ENCODE data around the gene CRYGA.
"Not testable (repeated sequence)": the region's sequence is repeated elsewhere in the genome, so short reads cannot be mapped to it uniquely, and the experiment has no call there.

The CRYGA gene

DNA sequence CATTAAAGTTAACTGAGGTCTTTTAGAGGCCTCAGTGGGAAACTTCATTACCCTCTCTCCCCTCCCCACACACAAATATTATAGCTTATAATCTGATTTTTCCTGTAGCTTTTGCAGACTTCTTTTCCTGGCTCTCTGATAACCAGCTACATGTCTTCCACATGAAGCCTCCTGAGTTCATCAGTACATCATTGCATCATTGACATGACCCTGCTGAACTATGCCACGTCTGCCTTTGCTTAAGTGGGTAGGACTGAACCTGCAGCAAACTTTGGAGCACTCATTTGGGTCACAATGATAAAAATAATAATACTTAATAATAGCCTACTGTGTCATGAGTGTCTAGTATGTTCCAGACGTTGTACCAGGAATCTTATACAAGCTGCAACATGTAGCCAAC, 7.0 kb downstream of the CRYGA start:
- DNase-seq = no peak

DNA sequence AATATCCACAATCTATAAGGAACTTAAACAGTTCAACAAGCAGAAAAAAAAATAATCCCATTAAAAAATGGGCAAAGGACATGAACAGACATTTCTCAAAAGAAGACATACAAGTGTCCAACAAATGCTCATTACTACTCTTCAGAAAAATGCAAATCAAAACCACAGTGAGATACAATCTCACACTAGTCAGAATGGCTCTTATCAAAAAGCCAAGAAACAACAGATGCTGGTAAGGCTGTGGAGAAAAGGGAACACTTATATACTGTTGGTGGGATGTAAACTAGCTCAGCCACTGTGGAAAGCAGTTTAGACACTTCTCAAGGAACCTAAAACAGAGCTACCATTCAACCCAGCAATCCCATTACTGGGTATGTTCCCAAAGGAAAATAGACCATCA, 10.2 kb downstream of the CRYGA start:
- DNase-seq = no peak

GRCh38 chr2:208150956-208151355, 12.4 kb downstream of the CRYGA start:
- no peak for DNase-seq

- DNase-seq = no peak
These were observed 13.3 kb downstream of the CRYGA start for GRCh38 chr2:208150094-208150493.

DNA sequence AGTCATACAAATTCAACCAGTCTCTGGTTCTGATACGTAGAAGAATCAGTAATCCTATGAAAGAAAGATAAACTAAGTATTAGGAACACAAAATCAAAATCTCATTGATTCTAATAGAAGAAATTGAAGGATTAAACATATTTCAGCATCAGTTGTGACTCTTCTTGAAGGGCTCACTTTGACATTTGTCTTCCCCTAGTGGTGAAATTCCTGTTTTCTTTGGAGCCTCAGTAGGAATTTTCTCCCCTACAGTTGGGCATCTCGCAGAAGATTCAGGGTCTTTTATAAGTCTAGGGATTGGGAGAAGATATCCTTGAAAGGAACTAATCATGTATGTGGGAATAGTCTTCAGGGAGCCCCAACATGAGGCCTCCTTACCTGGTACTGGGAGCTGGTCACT, 14.6 kb downstream of the CRYGA start:
- no peak for DNase-seq

GRCh38 chr2:208147759-208148158, 15.6 kb downstream of the CRYGA start:
- DNase-seq = no peak

GRCh38 chr2:208147008-208147407, 16.4 kb downstream of the CRYGA start:
- DNase-seq = no peak

GRCh38 chr2:208146006-208146405, 17.4 kb downstream of the CRYGA start, which contains the start of gene CRYGB:
CRYGB (minus strand) TSS chr2:208146158; CDS start chr2:208146120, 38 bp downstream.
- no peak for DNase-seq

DNA sequence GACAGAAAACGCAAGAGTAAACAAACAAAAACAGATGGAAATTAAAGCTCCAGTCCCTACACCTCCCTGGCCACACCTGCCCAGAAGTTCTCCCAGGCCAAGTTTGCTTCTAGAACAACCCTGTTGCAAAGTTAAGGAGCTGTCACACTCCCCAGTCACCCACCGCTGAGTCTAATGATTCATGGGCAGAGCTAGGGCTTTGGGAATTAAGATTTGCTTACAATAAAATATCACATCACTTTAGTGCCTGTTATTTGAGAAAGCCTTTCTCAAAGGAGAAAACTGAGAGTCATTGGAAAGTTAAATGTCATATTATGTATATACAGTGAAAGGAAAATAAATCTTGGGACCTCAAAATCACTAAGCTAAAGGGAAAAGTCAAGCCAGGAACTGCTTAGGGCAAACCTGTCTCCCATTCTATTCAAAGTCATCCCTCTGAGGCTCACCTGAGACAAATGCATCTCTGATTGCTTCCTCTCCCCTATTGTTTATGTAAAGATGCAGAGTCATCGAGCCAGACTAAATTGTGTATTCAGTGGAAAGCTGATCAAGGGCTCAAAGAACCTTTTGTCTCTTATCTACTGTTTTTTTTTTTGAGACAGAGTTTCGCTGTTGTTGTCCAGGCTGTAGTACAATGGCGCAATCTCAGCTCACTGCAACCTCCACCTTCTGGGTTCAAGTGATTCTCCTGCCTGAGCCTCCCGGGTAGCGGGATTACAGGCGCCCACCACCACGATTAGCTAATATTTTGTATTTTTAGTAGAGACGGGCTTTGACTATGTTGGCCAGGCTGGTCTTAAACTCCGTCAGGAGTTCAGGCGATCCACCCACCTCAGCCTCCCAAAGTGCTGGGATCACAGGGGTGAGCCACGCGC, 20.2 kb downstream of the CRYGA start:
- DNase-seq = no peak

GRCh38 chr2:208142240-208142924, 21.0 kb downstream of the CRYGA start:
- DNase-seq = no peak

- DNase-seq = no peak
These were observed 23.9 kb downstream of the CRYGA start for GRCh38 chr2:208139447-208139846.

- not testable (repeated sequence) for DNase-seq
These were observed 25.1 kb downstream of the CRYGA start for GRCh38 chr2:208138334-208138733.

GRCh38 chr2:208136716-208137094, 26.7 kb downstream of the CRYGA start:
- no peak for DNase-seq

DNA sequence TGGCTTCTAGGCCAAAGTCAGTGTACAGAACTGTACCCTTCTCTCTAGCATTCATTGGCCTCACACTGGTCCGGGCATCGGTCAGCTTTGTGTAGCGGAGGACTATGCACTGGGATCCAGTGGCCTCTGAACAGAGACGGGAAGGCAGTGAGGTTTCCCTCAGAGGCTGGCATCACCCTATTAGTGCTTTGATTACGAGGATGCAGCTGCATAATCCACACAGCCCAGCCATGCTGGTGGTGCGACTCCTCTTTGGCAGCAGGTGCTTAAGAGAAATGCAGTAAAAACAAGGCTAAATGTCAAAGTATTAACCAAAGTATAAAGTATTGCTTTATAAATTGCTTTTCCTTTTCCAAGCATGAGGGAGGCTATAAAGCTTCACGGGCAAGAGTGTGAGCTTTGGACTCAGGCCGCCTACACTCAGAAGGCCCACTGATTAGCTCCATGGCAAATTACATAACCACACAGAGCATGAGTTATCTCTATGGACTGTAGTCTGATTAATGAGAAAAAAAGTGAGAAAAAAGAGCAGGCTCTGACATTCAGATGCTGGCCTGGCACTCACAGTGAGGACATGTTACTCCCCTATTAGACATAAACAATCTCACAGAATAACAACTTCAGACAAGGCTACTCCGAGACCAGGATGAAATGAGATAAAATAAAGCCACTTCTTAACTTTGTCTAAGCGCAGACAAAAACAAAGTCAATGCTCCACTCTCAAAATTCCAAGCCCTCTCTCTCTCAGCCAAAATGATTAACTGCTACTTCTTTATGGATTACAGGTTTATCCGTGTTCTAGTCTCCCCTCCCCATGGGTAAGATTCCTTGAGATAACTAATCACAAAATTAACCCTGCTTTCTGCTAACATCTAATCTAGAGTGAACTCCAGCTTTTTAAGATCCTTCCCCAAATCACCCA, 27.3 kb downstream of the CRYGA start:
- no peak for DNase-seq

DNA sequence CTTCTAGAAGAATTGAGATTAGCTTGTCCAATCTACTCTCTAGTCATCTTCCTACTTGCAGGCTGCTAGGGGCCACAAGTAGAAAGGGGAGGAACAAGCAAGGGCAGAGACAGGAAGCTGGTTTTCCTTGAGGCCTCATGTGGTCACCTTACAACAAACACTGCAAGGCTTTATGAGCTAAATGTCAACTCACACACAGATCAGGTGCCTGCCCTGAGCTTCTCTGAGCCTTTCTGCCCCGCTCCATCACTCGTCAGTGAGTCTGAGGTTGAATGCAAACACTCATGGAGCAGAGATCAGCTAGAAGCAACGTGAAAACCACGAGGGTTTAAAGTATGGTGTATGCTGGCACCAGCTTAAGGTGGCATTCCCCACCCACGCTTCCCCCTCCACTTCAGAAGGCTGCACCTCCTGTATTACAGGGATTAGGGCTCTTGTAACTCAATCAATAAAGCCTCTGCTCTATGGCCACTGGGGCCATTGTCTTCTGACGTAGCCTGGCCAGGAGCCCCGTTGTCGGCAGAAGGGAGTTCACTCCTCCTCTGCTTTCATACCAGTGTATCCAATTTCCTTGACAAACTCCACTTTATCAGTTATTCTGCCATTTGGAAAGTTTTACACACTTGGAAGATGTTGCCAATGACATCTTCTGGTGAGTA, 28.3 kb downstream of the CRYGA start:
- DNase-seq = no peak

- DNase-seq = no peak
These were observed 32.7 kb downstream of the CRYGA start for GRCh38 chr2:208130712-208131110.

GRCh38 chr2:208129744-208130711, 33.4 kb downstream of the CRYGA start, which contains the start of gene CRYGC:
CRYGC (minus strand) TSS chr2:208129828; CDS start chr2:208129792, 36 bp downstream.
- no peak for DNase-seq

DNA sequence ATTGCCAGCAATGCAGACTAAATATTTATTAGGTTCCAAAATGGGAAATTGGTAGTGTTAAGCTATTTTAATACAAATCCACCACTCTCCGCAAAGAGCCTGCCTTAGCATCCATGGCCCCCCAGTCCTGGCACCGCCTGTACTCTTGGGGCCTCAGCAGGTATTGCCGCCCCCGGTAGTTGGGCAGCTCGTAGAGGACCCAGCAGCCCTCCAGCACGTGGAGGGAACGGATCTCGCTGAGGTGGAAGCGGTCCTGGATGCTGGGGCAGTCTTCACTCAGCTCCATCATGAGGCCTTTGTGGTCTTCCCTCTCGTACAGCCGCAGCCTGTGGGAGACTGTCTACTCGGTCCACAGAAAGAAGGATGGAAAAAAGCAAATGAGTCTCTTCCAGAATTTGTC, 35.3 kb downstream of the CRYGA start:
- DNase-seq = no peak

DNA sequence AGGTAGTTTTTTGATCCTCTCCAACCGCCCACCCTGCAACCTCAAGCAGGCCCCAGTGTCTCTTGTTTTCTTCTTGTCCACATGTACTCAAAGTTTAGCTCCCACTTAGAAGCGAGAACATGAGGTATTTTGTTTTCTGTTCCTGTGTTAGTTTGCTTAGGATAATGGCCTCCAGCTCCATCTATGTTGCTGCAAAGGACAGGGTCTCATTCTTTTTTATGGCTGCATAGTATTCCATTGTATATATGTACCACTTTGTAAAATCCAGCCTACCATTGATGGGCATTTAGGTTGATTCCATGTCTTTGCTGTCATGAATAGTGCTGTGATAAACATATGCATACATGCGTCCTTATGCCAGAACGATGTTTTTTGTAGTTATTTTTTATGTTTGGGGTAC, 36.3 kb downstream of the CRYGA start:
- no peak for DNase-seq

GRCh38 chr2:208125251-208125650, 38.1 kb downstream of the CRYGA start:
- DNase-seq = no peak

Data from hippocampal formation (tissue), 2 donors.